GM23338 (cell line): ENCODE measurements around the gene TRAF5. TPM values are rescaled to one million over a fixed set of nuclear protein-coding genes. Genes with fewer than 3 reads are reported as not detected.

Source experiments
- ATAC-seq: fragments of 200-7000 bp; cut with Tn5 transposase; 3 replicates; pipeline ENCODE4 v1.9.1; 2020
- DNase-seq: peaks from one replicate; pipeline ENCODE4 v3.0.0-alpha.2; 2015; ENCODE audit warnings: low spot score
- H2AFZ ChIP-seq: fragments of 200-600 bp; sonication (generic); 2 replicates; pipeline ENCODE4 v1.8.0; 2016; ENCODE audit warnings: antibody characterized with exemption, mild to moderate bottlenecking, moderate library complexity
- H3F3A ChIP-seq: fragments of 200-600 bp; sonication (generic); replicated peaks from 2 replicates; pipeline ENCODE4 v1.8.0; 2017; ENCODE audit warnings: antibody characterized with exemption, mixed run types, low read depth
- H3K27ac ChIP-seq: fragments of 200-600 bp; sonication (generic); 2 replicates; pipeline ENCODE4 v1.6.1; 2016; ENCODE audit warnings: low read depth
- H3K27me3 ChIP-seq: fragments of 200-600 bp; sonication (generic); 2 replicates; pipeline ENCODE4 v1.8.0; 2016; ENCODE audit warnings: mild to moderate bottlenecking, mixed run types, moderate library complexity; ENCODE audit not compliant: insufficient read depth
- H3K36me3 ChIP-seq: fragments of 200-600 bp; sonication (generic); 2 replicates; pipeline ENCODE4 v1.8.0; 2016; ENCODE audit warnings: mild to moderate bottlenecking; ENCODE audit not compliant: insufficient read depth
- H3K4me1 ChIP-seq: fragments of 200-600 bp; sonication (generic); 2 replicates; pipeline ENCODE4 v1.8.0; 2016; ENCODE audit warnings: mild to moderate bottlenecking, moderate library complexity; ENCODE audit not compliant: insufficient read depth
- H3K4me2 ChIP-seq: fragments of 200-600 bp; sonication (generic); 2 replicates; pipeline ENCODE4 v1.7.1; 2017; ENCODE audit warnings: mixed run types
- H3K4me3 ChIP-seq: fragments of 200-600 bp; sonication (generic); 2 replicates; pipeline ENCODE4 v1.6.1; 2016; ENCODE audit warnings: mixed run types
- H3K79me2 ChIP-seq: fragments of 200-600 bp; sonication (generic); replicated peaks from 2 replicates; pipeline ENCODE4 v1.8.0; 2017; ENCODE audit warnings: mild to moderate bottlenecking; ENCODE audit not compliant: insufficient read depth
- H3K9me2 ChIP-seq: fragments of 200-600 bp; sonication (generic); 2 replicates; pipeline ENCODE4 v1.8.0; 2017; ENCODE audit not compliant: insufficient read depth
- H4K20me1 ChIP-seq: fragments of 200-600 bp; sonication (generic); replicated peaks from 2 replicates; pipeline ENCODE4 v1.8.0; 2017; ENCODE audit warnings: mild to moderate bottlenecking; ENCODE audit not compliant: insufficient read depth
- H3K27ac Mint-ChIP-seq: 2 replicates; pipeline ENCODE4 v1.8.0; 2020; ENCODE audit warnings: inconsistent platforms, mild to moderate bottlenecking, moderate library complexity, mixed read lengths
- H3K27me3 Mint-ChIP-seq: 3 replicates; pipeline ENCODE4 v1.8.0; 2022; ENCODE audit warnings: low read depth, mild to moderate bottlenecking, moderate library complexity, mixed read lengths, inconsistent platforms; ENCODE audit not compliant: insufficient read depth, poor library complexity
- H3K36me3 Mint-ChIP-seq: 3 replicates; pipeline ENCODE4 v1.8.0; 2021; ENCODE audit warnings: low read depth, mild to moderate bottlenecking, inconsistent platforms, moderate library complexity, mixed read lengths
- H3K4me1 Mint-ChIP-seq: 3 replicates; pipeline ENCODE4 v1.8.0; 2020; ENCODE audit warnings: mild to moderate bottlenecking, inconsistent platforms, mixed read lengths
- H3K4me3 Mint-ChIP-seq: 3 replicates; pipeline ENCODE4 v1.8.0; 2021; ENCODE audit warnings: moderate library complexity, mild to moderate bottlenecking, inconsistent platforms, mixed read lengths
- H3K9me3 Mint-ChIP-seq: 3 replicates; pipeline ENCODE4 v1.8.0; 2020; ENCODE audit warnings: moderate library complexity, mild to moderate bottlenecking, inconsistent platforms, mixed read lengths
- CREB1 ChIP-seq: fragments of 250-450 bp; sonication (Bioruptor Pico); IDR thresholded peaks from 2 replicates; pipeline ENCODE4 v1.5.0; 2020; ENCODE audit warnings: low read depth, mild to moderate bottlenecking, moderate library complexity
- CTCF ChIP-seq, 2 experiments: fragments of 200-600 bp in 1 of 2; sonication (generic) in 1 of 2; conservative IDR thresholded peaks; 2 replicates each; pipeline versions ENCODE4 v1.5.1 to v1.6.1; 2016 to 2017; ENCODE audit warnings: antibody characterized with exemption in 2 of 2, low read depth in 2 of 2, mild to moderate bottlenecking in 2 of 2, moderate library complexity in 1 of 2
- EZH2 ChIP-seq: fragments of 200-600 bp; sonication (generic); IDR thresholded peaks from one replicate; pipeline ENCODE4 v1.8.0; 2017; ENCODE audit warnings: antibody characterized with exemption, mild to moderate bottlenecking, low read depth; ENCODE audit not compliant: unreplicated experiment
- EZH2phosphoT487 ChIP-seq: fragments of 200-600 bp; sonication (generic); IDR thresholded peaks from one replicate; pipeline ENCODE4 v1.8.1; 2018; ENCODE audit warnings: antibody characterized with exemption; ENCODE audit not compliant: unreplicated experiment
- JUNB ChIP-seq: IDR thresholded peaks from one replicate; pipeline ENCODE4 v1.6.1; 2016; ENCODE audit warnings: antibody characterized with exemption; ENCODE audit not compliant: unreplicated experiment
- POLR2AphosphoS5 ChIP-seq: IDR thresholded peaks from 2 replicates; pipeline ENCODE4 v1.6.1; 2016; ENCODE audit warnings: antibody characterized with exemption, low read depth
- REST ChIP-seq: IDR thresholded peaks from one replicate; pipeline ENCODE4 v1.6.1; 2018; ENCODE audit warnings: antibody characterized with exemption; ENCODE audit not compliant: unreplicated experiment
- STAT1 ChIP-seq: IDR thresholded peaks from one replicate; pipeline ENCODE4 v1.6.1; 2016; ENCODE audit warnings: antibody characterized with exemption; ENCODE audit not compliant: unreplicated experiment
- ZNF114 ChIP-seq: fragments of 250-450 bp; sonication (Bioruptor Pico); IDR thresholded peaks from 2 replicates; pipeline ENCODE4 v1.5.0; 2020; ENCODE audit warnings: mild to moderate bottlenecking, moderate library complexity
- ZNF331 ChIP-seq: fragments of 250-450 bp; sonication (Bioruptor Pico); IDR thresholded peaks from 2 replicates; pipeline ENCODE4 v1.5.0; 2020; ENCODE audit warnings: low read depth, mild to moderate bottlenecking, moderate library complexity
- polyA plus RNA-seq: library from polyadenylated mRNA; unstranded; fragments of >200 nt; fragmentation: Nextera tagmentation; extraction: Ambion mirVana; gene quantifications from 2 replicates; pipeline ENCODE4 v1.2.1, GENCODE V29; 2016
- total RNA-seq: library from RNA; depleted of rRNA; stranded (reverse); fragments of >200 nt; shearing (Covaris generic); gene quantifications from 2 replicates; pipeline ENCODE4 v1.2.3, GENCODE V29; 2014

TRAF5 gene
- total and polyA plus RNA-seq, 2 experiments from 2014 or later, result 9.2 to 18.9 TPM

- TF ChIP-seq EZH2, result no peak
- TF ChIP-seq ZNF331, result no peak
- TF ChIP-seq POLR2AphosphoS5, result no peak
- TF ChIP-seq JUNB, result no peak
These were observed 51.2 kb downstream of the TRAF5 start (continued) for GRCh38 chr1:211377539-211378450.

GRCh38 chr1:211378844-211379243 is 52.2 kb downstream of the TRAF5 start:
- no peaks in the 10 kb centered on the region for H4K20me1 ChIP-seq
- Mint-ChIP-seq H3K36me3 (peaks cover 8% of the 10 kb centered on the region; the same call in 2 of the 3 replicates), H3K4me3 (no peak overlapping the region), H3K27ac (no peak overlapping the region; the same call in 1 of the 2 replicates), H3K9me3 (no peaks in the 10 kb centered on the region), H3K4me1 (peaks cover 54% of the 10 kb centered on the region), H3K27me3 (peaks cover 6% of the 10 kb centered on the region)
- DNase-seq (no peak), ATAC-seq (no peak)
- H3K36me3 ChIP-seq, result no peaks in the 10 kb centered on the region
- no peaks in the 10 kb centered on the region for H3K79me2 ChIP-seq
- TF ChIP-seq JUNB (no peak), EZH2 (no peak), ZNF331 (no peak), EZH2phosphoT487 (no peak), ZNF114 (CRISPR knock-in tag) (no peak), CREB1 (CRISPR knock-in tag) (no peak), STAT1 (no peak), CTCF (conservative IDR thresholded peaks at IDR 0.05; ENCODE audit: low read depth in 2 of 2) (no peak), POLR2AphosphoS5 (no peak), REST (no peak)
- H3K4me2 ChIP-seq, result no peak overlapping the region
- no peaks in the 10 kb centered on the region for H3K9me2 ChIP-seq
- H2AFZ ChIP-seq, result no peak overlapping the region
- H3K4me3 ChIP-seq, result no peak overlapping the region
- no peak overlapping the region for H3K27ac ChIP-seq
- no peaks in the 10 kb centered on the region for H3K27me3 ChIP-seq
- H3K4me1 ChIP-seq, result peaks cover 33% of the 10 kb centered on the region
- peaks cover 8% of the 10 kb centered on the region for H3F3A ChIP-seq
